BJ (cell line): ENCODE results near the gene VAV2. TPM values are rescaled to one million over a fixed set of nuclear protein-coding genes. Genes with fewer than 3 reads are reported as not detected.
A peak's percentile ranks its signal among the peaks of the same experiment; 100 is the strongest.

Source experiments
- CTCF ChIA-PET: fragments of 350-600 bp; formaldehyde crosslinking; extraction: SDS; loops from one replicate; lab custom pipeline; 2021; ENCODE audit warnings: antibody characterized with exemption, inconsistent platforms; lab: Yijun Ruan, JAX
- POLR2A ChIA-PET: fragments of 300-600 bp; sonication (Branson Sonifier 250); formaldehyde crosslinking; extraction: SDS; loops from one replicate; lab custom pipeline; 2021; ENCODE audit warnings: antibody characterized with exemption; lab: Charles Lee
- DNase-seq: peaks from one replicate; pipeline ENCODE4 v3.0.0-alpha.2; 2011; ENCODE audit warnings: low read depth
- H3K27me3 ChIP-seq: 2 replicates; pipeline ENCODE4 v1.6.0; 2011; ENCODE audit warnings: low read length; ENCODE audit not compliant: control insufficient read depth, insufficient read depth
- H3K36me3 ChIP-seq: 2 replicates; pipeline ENCODE4 v1.5.1; 2011; ENCODE audit warnings: low read length; ENCODE audit not compliant: control insufficient read depth, insufficient read depth
- H3K4me3 ChIP-seq: 2 replicates; pipeline ENCODE4 v1.5.1; 2011; ENCODE audit warnings: low read depth, mild to moderate bottlenecking, control low read depth, low read length
- polyA plus RNA-seq: library from polyadenylated mRNA; depleted of rRNA; stranded (reverse); fragments of >200 nt; gene quantifications from 2 replicates; pipeline ENCODE4 v1.2.3, GENCODE V29; 2011
- TF ChIP-seq, protein P1 (sequence below): IDR thresholded peaks from 2 replicates; pipeline ENCODE4 v1.5.1; 2011; ENCODE audit warnings: low read depth, mild to moderate bottlenecking, control low read depth, inconsistent platforms, low read length, moderate library complexity; ENCODE audit not compliant: insufficient read depth

The VAV2 gene
- polyA plus RNA-seq, 1 experiment: 9.9 TPM

- Histone ChIP-seq H3K27me3 (no peaks in the 10 kb centered on the region), H3K36me3 (peaks cover 21% of the 10 kb centered on the region), H3K4me3 (no peak overlapping the region)
- TF ChIP-seq, protein P1, sequence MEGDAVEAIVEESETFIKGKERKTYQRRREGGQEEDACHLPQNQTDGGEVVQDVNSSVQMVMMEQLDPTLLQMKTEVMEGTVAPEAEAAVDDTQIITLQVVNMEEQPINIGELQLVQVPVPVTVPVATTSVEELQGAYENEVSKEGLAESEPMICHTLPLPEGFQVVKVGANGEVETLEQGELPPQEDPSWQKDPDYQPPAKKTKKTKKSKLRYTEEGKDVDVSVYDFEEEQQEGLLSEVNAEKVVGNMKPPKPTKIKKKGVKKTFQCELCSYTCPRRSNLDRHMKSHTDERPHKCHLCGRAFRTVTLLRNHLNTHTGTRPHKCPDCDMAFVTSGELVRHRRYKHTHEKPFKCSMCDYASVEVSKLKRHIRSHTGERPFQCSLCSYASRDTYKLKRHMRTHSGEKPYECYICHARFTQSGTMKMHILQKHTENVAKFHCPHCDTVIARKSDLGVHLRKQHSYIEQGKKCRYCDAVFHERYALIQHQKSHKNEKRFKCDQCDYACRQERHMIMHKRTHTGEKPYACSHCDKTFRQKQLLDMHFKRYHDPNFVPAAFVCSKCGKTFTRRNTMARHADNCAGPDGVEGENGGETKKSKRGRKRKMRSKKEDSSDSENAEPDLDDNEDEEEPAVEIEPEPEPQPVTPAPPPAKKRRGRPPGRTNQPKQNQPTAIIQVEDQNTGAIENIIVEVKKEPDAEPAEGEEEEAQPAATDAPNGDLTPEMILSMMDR: no peak
- CTCF ChIA-PET: interaction anchor here (0.8 to 1.4 kb wide), 3 partner anchors 18 to 39 kb away, joined by 3 read pairs; no protein-coding TSS in a partner anchor
- DNase-seq: no peak
- POLR2A ChIA-PET: no interaction called here
Observed at GRCh38 chr9:134027561-134027960, 35.4 kb upstream of the VAV2 start.

- TF ChIP-seq, protein P1: no peak
- POLR2A ChIA-PET: no interaction called here
- CTCF ChIA-PET: interaction anchor here (1.0 kb wide), 1 partner anchor 40 kb away, joined by 3 read pairs; no protein-coding TSS in a partner anchor
- Histone ChIP-seq H3K4me3 (no peak overlapping the region), H3K36me3 (peaks cover 21% of the 10 kb centered on the region), H3K27me3 (no peaks in the 10 kb centered on the region)
- no peak for DNase-seq
Observed at GRCh38 chr9:134026981-134027380, 34.9 kb upstream of the VAV2 start.

GRCh38 chr9:134026581-134026980, 34.5 kb upstream of the VAV2 start:
- POLR2A ChIA-PET: no interaction called here
- no peak for DNase-seq
- no peak overlapping the region for H3K4me3 ChIP-seq

GRCh38 chr9:134025606-134026541, 33.8 kb upstream of the VAV2 start:
- ChIA-PET POLR2A (interaction anchor here (0.6 kb wide), 1 partner anchor 258 kb away, joined by 7 read pairs; no protein-coding TSS in a partner anchor), CTCF (interaction anchor here (0.8 to 4.4 kb wide), 5 partner anchors 9 to 112 kb away, joined by 3 to 18 read pairs (median 4); no protein-coding TSS in a partner anchor)
- Histone ChIP-seq H3K36me3 (peaks cover 14% of the 10 kb centered on the region), H3K27me3 (no peaks in the 10 kb centered on the region), H3K4me3 (peak overlapping the region; percentile 75)
- DNase-seq: no peak
- TF ChIP-seq, protein P1: peak; percentile 56

More at GRCh38 chr9:134026581-134026980, 34.5 kb upstream of the VAV2 start:
- H3K27me3 ChIP-seq: no peaks in the 10 kb centered on the region
- CTCF ChIA-PET: interaction anchor here (1.0 kb wide), 2 partner anchors 31 to 40 kb away, joined by 3 read pairs; no protein-coding TSS in a partner anchor
- H3K36me3 ChIP-seq: peaks cover 18% of the 10 kb centered on the region
- TF ChIP-seq, protein P1: no peak
